ENCODE data around the gene GSK3B.

GSK3B gene

GRCh38 chr3:119880966-119881365, 213.3 kb downstream of the GSK3B start:
- no peak for DNase-seq (ENCODE audit: low spot score)

GRCh38 chr3:119873646-119874045, 220.6 kb downstream of the GSK3B start:
- DNase-seq (ENCODE audit: low spot score): no peak

GRCh38 chr3:119872773-119873172, 221.5 kb downstream of the GSK3B start:
- no peak for DNase-seq (ENCODE audit: low spot score)

- no peak for DNase-seq (ENCODE audit: low spot score)
Measured at GRCh38 chr3:119871571-119871970, 222.7 kb downstream of the GSK3B start.

- DNase-seq (ENCODE audit: low spot score): no peak
Measured at GRCh38 chr3:119870512-119870911, 223.7 kb downstream of the GSK3B start.

- no peak for DNase-seq (ENCODE audit: low spot score)
Measured at GRCh38 chr3:119864476-119864875, 229.8 kb downstream of the GSK3B start.

GRCh38 chr3:119862616-119863015, 231.6 kb downstream of the GSK3B start:
- DNase-seq (ENCODE audit: low spot score): no peak

GRCh38 chr3:119861681-119862080, 232.6 kb downstream of the GSK3B start:
- no peak for DNase-seq (ENCODE audit: low spot score)

- DNase-seq (ENCODE audit: low spot score): no peak
Measured at GRCh38 chr3:119859728-119860127, 234.5 kb downstream of the GSK3B start.

- DNase-seq (ENCODE audit: low spot score): no peak
Measured at GRCh38 chr3:119858957-119859356, 235.3 kb downstream of the GSK3B start.

GRCh38 chr3:119856695-119857094, 237.6 kb downstream of the GSK3B start:
- no peak for DNase-seq (ENCODE audit: low spot score)

GRCh38 chr3:119849126-119849525, 245.1 kb downstream of the GSK3B start:
- DNase-seq (ENCODE audit: low spot score): no peak

- peak; percentile 35 for DNase-seq (ENCODE audit: low spot score)
Measured at GRCh38 chr3:119841808-119842471, 252.3 kb downstream of the GSK3B start.

- no peak for DNase-seq (ENCODE audit: low spot score)
Measured at GRCh38 chr3:119835556-119835955, 258.7 kb downstream of the GSK3B start.

GRCh38 chr3:119834754-119835370, 259.4 kb downstream of the GSK3B start:
- no peak for DNase-seq (ENCODE audit: low spot score)

- no peak for DNase-seq (ENCODE audit: low spot score)
Measured at GRCh38 chr3:119831941-119832371, 262.3 kb downstream of the GSK3B start.

- no peak for DNase-seq (ENCODE audit: low spot score)
Measured at GRCh38 chr3:119831022-119831421, 263.2 kb downstream of the GSK3B start.

GRCh38 chr3:119829420-119829819, 264.8 kb downstream of the GSK3B start:
- no peak for DNase-seq (ENCODE audit: low spot score)

GRCh38 chr3:119826711-119827608, 267.3 kb downstream of the GSK3B start:
- DNase-seq (ENCODE audit: low spot score): no peak

- no peak for DNase-seq (ENCODE audit: low spot score)
Measured at GRCh38 chr3:119825820-119826219, 268.4 kb downstream of the GSK3B start.

- DNase-seq (ENCODE audit: low spot score): no peak
Measured at GRCh38 chr3:119819806-119820205, 274.4 kb downstream of the GSK3B start.

- no peak for DNase-seq (ENCODE audit: low spot score)
Measured at GRCh38 chr3:119818937-119819336, 275.3 kb downstream of the GSK3B start.
